Activated T-helper 2 cell treated with anti-CD3 and anti-CD28 coated beads, Interferon-gamma antibody, Interleukin-2, Interleukin-4, amounts not matched to agents 10 μg/mL and 5 μg/mL and 100 μg/mL, durations not matched to agents 14 hours and 24 hours and 36 hours (primary cell): ENCODE measurements around the gene TRMT44. TPM values are rescaled to one million over a fixed set of nuclear protein-coding genes. Genes with fewer than 3 reads are reported as not detected.
"Not testable (repeated sequence)": the region's sequence is repeated elsewhere in the genome, so short reads cannot be mapped to it uniquely, and the experiment has no call there.

Source experiments
- DNase-seq: peaks from one replicate; pipeline ENCODE4 v3.0.0; 2021; ENCODE audit warnings: low spot score
- H3K27ac Mint-ChIP-seq: one replicate; pipeline ENCODE4 v1.8.0; 2021; ENCODE audit warnings: mixed read lengths
- H3K27me3 Mint-ChIP-seq: one replicate; pipeline ENCODE4 v1.8.0; 2021; ENCODE audit warnings: low read depth, mixed read lengths
- H3K36me3 Mint-ChIP-seq: one replicate; pipeline ENCODE4 v1.8.0; 2021; ENCODE audit warnings: low read depth, mixed read lengths
- H3K4me1 Mint-ChIP-seq: one replicate; pipeline ENCODE4 v1.8.0; 2021; ENCODE audit warnings: low read depth, mixed read lengths
- H3K4me3 Mint-ChIP-seq: one replicate; pipeline ENCODE4 v1.8.0; 2021; ENCODE audit warnings: low read depth, mild to moderate bottlenecking, moderate library complexity, mixed read lengths
- H3K9me3 Mint-ChIP-seq: one replicate; pipeline ENCODE4 v1.8.0; 2021; ENCODE audit warnings: mixed read lengths
- intact Hi-C: fragments of 100-400 bp; cut with micrococcal nuclease; formaldehyde crosslinking; loops from one replicate; pipeline ENCODE4 v1.15.1; 2023
- total RNA-seq: library from RNA; stranded (reverse); gene quantifications from 2 replicates; pipeline ENCODE4 v1.2.3, GENCODE V29; 2022

The TRMT44 gene
- total RNA-seq, 1 donor from 2014 or later, result 28.2 TPM

GRCh38 chr4:8410066-8410625 lies 30.4 kb upstream of the TRMT44 start:
- Mint-ChIP-seq H3K9me3 (no peaks in the 10 kb centered on the region), H3K4me1 (peaks cover 27% of the 10 kb centered on the region), H3K36me3 (peaks cover 32% of the 10 kb centered on the region), H3K27me3 (no peaks in the 10 kb centered on the region), H3K27ac (no peak overlapping the region), H3K4me3 (no peak overlapping the region)
- intact Hi-C loops, result no loop called here
- DNase-seq, result no peak

GRCh38 chr4:8410641-8411271 lies 29.8 kb upstream of the TRMT44 start:
- peaks cover 27% of the 10 kb centered on the region for H3K4me1 Mint-ChIP-seq
- peaks cover 33% of the 10 kb centered on the region for H3K36me3 Mint-ChIP-seq
- H3K4me3 Mint-ChIP-seq, result no peak overlapping the region
- intact Hi-C loops, result no loop called here
- DNase-seq, result no peak
- H3K27me3 Mint-ChIP-seq, result no peaks in the 10 kb centered on the region
- H3K9me3 Mint-ChIP-seq, result no peaks in the 10 kb centered on the region
- H3K27ac Mint-ChIP-seq, result no peak overlapping the region

- peak overlapping the region; percentile 6 for H3K27ac Mint-ChIP-seq
- DNase-seq, result no peak
- H3K36me3 Mint-ChIP-seq, result peaks cover 36% of the 10 kb centered on the region
- intact Hi-C loops, result no loop called here
- no peaks in the 10 kb centered on the region for H3K27me3 Mint-ChIP-seq
- no peak overlapping the region for H3K4me3 Mint-ChIP-seq
- H3K9me3 Mint-ChIP-seq, result no peaks in the 10 kb centered on the region
- H3K4me1 Mint-ChIP-seq, result peaks cover 27% of the 10 kb centered on the region
Measured at GRCh38 chr4:8411351-8412180, 29.0 kb upstream of the TRMT44 start.

- no peak overlapping the region for H3K4me3 Mint-ChIP-seq
- H3K4me1 Mint-ChIP-seq, result peaks cover 27% of the 10 kb centered on the region
- intact Hi-C loops, result no loop called here
- peak overlapping the region; percentile 6 for H3K27ac Mint-ChIP-seq
- H3K9me3 Mint-ChIP-seq, result no peaks in the 10 kb centered on the region
- no peak for DNase-seq
- peaks cover 40% of the 10 kb centered on the region for H3K36me3 Mint-ChIP-seq
- H3K27me3 Mint-ChIP-seq, result no peaks in the 10 kb centered on the region
Measured at GRCh38 chr4:8412288-8412687, 28.3 kb upstream of the TRMT44 start.

DNA sequence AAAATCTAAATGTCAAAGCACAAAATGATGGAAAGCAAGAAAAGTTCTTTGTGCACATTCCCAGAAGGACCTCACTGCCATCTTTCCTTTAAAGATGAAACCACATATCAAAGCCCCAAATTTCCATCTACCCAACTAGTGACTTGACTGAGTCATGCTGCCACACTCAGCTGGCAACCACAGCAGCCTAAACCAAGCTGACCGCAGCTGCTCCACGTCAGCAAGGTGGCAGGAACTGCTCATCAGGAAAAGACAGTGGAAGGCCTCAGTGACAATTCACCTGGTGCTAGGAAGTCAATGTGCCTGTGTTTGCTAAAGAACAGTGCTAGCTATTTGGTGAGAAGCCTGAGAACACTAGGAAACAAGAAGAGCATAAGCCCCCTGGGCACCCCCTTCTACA lies 26.2 kb upstream of the TRMT44 start:
- no peak for DNase-seq
- peaks cover 38% of the 10 kb centered on the region for H3K36me3 Mint-ChIP-seq
- peak overlapping the region; percentile 78 for H3K27ac Mint-ChIP-seq
- H3K4me1 Mint-ChIP-seq, result peaks cover 32% of the 10 kb centered on the region
- intact Hi-C loops, result no loop called here
- H3K4me3 Mint-ChIP-seq, result peak overlapping the region; percentile 15
- H3K9me3 Mint-ChIP-seq, result no peaks in the 10 kb centered on the region
- H3K27me3 Mint-ChIP-seq, result no peaks in the 10 kb centered on the region

DNA sequence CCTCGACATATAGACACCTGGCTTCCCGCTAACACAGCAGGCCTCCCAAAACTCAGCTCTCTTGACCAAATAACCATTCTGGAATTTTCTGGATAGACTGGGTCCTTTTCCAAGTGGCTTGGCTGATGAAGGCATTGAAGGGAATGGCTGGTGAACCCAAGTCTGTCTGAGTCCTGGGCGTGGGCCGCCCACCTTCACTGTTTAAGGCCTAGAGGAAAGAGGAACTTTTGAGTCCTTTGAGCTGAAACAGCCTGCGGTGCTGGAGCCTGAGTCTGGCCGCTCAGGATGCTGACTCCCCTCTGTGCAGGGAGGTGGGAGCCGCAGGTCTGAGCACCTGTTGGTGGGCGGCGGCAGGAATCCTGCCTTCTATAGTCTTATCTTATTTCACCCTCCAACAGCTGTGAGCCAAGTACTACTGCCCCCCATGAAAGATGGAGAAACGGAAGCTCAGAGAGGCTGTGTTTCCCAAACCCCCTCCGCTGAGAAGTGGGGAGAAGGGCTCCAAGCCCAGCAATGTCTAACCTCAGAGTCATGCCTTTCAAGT lies 23.4 kb upstream of the TRMT44 start:
- H3K27ac Mint-ChIP-seq, result peak overlapping the region; percentile 46
- intact Hi-C loops, result no loop called here
- no peak for DNase-seq
- no peaks in the 10 kb centered on the region for H3K9me3 Mint-ChIP-seq
- no peaks in the 10 kb centered on the region for H3K27me3 Mint-ChIP-seq
- H3K4me3 Mint-ChIP-seq, result no peak overlapping the region
- peaks cover 47% of the 10 kb centered on the region for H3K36me3 Mint-ChIP-seq
- H3K4me1 Mint-ChIP-seq, result peaks cover 44% of the 10 kb centered on the region

GRCh38 chr4:8419222-8420041 lies 21.1 kb upstream of the TRMT44 start:
- DNase-seq, result no peak
- Mint-ChIP-seq H3K9me3 (no peaks in the 10 kb centered on the region), H3K4me3 (no peak overlapping the region), H3K36me3 (peaks cover 35% of the 10 kb centered on the region), H3K27me3 (no peaks in the 10 kb centered on the region), H3K27ac (peak overlapping the region; percentile 89), H3K4me1 (peaks cover 35% of the 10 kb centered on the region)
- intact Hi-C loops, result loop anchor here (1.0 kb wide), 1 partner anchor 9 kb away; no protein-coding TSS in a partner anchor

DNA sequence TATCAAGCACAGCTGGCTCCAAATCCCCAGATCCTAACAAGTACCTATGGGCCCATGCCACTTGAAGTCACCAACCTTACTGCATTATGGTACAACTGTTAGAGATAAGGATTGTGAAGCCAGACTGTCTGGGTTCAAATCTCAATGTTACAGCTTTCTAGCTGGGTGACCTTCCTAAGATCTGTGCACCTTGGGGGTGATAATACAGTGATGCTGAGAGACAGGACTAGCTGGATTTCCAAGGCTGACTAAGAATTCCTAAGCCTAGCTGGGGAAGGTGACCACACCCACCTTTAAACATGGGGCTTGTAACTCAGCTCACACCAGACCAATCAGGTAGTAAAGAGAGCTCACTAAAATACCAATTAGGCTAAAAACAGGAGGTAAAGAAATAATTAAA lies 20.4 kb upstream of the TRMT44 start:
- H3K4me1 Mint-ChIP-seq, result peaks cover 29% of the 10 kb centered on the region
- H3K4me3 Mint-ChIP-seq, H3K9me3 Mint-ChIP-seq, H3K27me3 Mint-ChIP-seq, intact Hi-C loops, DNase-seq: not testable (repeated sequence)
- peak overlapping the region; percentile 89 for H3K27ac Mint-ChIP-seq
- peaks cover 28% of the 10 kb centered on the region for H3K36me3 Mint-ChIP-seq

DNA sequence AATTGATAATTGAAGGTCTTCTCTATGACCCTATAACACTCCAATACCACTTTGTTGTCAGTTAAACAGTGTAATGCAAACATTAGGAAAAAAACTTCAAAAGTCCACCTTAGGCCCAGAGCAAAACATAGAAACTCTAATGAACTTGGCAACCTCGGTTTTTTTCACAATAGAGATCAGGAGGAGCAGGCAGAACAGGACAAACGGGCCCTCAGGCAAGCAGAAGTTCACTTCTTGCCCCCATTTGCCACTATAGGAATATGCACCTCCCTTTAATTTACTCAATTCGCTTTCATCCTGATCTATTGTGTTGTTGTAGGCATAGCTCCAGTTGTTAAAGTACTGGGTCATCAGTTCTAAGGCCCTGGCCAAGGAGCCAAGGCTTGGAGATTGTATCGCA lies 18.2 kb upstream of the TRMT44 start:
- no peaks in the 10 kb centered on the region for H3K27me3 Mint-ChIP-seq
- H3K4me1 Mint-ChIP-seq, result peaks cover 37% of the 10 kb centered on the region
- no peak for DNase-seq
- no peaks in the 10 kb centered on the region for H3K9me3 Mint-ChIP-seq
- no peak overlapping the region for H3K27ac Mint-ChIP-seq
- intact Hi-C loops, result no loop called here
- H3K4me3 Mint-ChIP-seq, result no peak overlapping the region
- peaks cover 19% of the 10 kb centered on the region for H3K36me3 Mint-ChIP-seq

GRCh38 chr4:8422786-8423185 lies 17.8 kb upstream of the TRMT44 start:
- no peaks in the 10 kb centered on the region for H3K9me3 Mint-ChIP-seq
- intact Hi-C loops, result no loop called here
- H3K36me3 Mint-ChIP-seq, result peaks cover 17% of the 10 kb centered on the region
- DNase-seq, result no peak
- no peaks in the 10 kb centered on the region for H3K27me3 Mint-ChIP-seq
- H3K4me1 Mint-ChIP-seq, result peaks cover 37% of the 10 kb centered on the region
- no peak overlapping the region for H3K27ac Mint-ChIP-seq
- H3K4me3 Mint-ChIP-seq, result no peak overlapping the region

DNA sequence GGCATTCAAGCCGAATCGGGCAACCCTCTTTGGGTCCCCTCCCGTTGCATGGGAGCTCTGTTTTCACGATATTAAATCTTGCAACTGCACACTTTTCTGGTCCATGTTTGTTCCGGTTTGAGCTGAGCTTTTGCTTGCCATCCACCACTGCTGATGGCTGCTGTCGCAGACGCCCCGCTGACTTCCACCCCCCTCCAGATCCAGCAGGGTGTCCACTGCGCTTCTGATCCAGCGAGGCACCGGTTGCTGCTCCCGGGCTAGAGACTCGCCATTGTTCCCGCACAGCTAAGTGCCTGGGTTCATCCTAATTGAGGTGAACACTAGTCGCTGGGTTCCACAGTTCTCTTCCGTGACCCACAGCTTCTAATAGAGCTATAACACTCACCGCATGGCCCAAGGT lies 13.3 kb upstream of the TRMT44 start:
- intact Hi-C loops, result no loop called here
- DNase-seq, result no peak
- no peak overlapping the region for H3K27ac Mint-ChIP-seq
- peak overlapping the region; percentile 93 for H3K4me3 Mint-ChIP-seq
- no peaks in the 10 kb centered on the region for H3K36me3 Mint-ChIP-seq
- H3K27me3 Mint-ChIP-seq, result no peaks in the 10 kb centered on the region
- H3K9me3 Mint-ChIP-seq, result no peaks in the 10 kb centered on the region
- H3K4me1 Mint-ChIP-seq, result peaks cover 15% of the 10 kb centered on the region

- no peak for DNase-seq
- intact Hi-C loops, result loop anchor here (1.0 kb wide), 3 partner anchors 9 to 186 kb away; partner anchors contain the start of genes ACOX3 and TRMT44
- H3K4me1 Mint-ChIP-seq, result peaks cover 15% of the 10 kb centered on the region
Measured at GRCh38 chr4:8427761-8428287, 12.8 kb upstream of the TRMT44 start.

More at GRCh38 chr4:8427761-8428287, 12.8 kb upstream of the TRMT44 start:
- H3K4me3 Mint-ChIP-seq, result peak overlapping the region; percentile 93
- no peaks in the 10 kb centered on the region for H3K9me3 Mint-ChIP-seq
- H3K27me3 Mint-ChIP-seq, result no peaks in the 10 kb centered on the region
- H3K36me3 Mint-ChIP-seq, result no peaks in the 10 kb centered on the region
- peak overlapping the region; percentile 60 for H3K27ac Mint-ChIP-seq
